Endothelial cell of umbilical vein (primary cell): ENCODE results near the gene EML3.
A peak's percentile ranks its signal among the peaks of the same experiment; 100 is the strongest.

ENCODE experiments used
- EZH2 ChIP-seq: IDR thresholded peaks from 2 replicates; pipeline ENCODE4 v1.6.1; 2012; ENCODE audit warnings: borderline replicate concordance, low read depth, mild to moderate bottlenecking, moderate library complexity, low read length, inconsistent platforms; ENCODE audit not compliant: severe bottlenecking
- FOS ChIP-seq: IDR thresholded peaks from 2 replicates; pipeline ENCODE4 v1.6.1; 2011; ENCODE audit warnings: mild to moderate bottlenecking, low read length, moderate library complexity, borderline replicate concordance; ENCODE audit not compliant: insufficient read depth
- GATA2 ChIP-seq: IDR thresholded peaks from 2 replicates; pipeline ENCODE4 v1.7.0; 2011; ENCODE audit warnings: low read depth, mild to moderate bottlenecking, moderate library complexity, mixed read lengths, low read length; ENCODE audit not compliant: insufficient read length, insufficient read depth
- JUN ChIP-seq: IDR thresholded peaks from 2 replicates; pipeline ENCODE4 v1.6.1; 2011; ENCODE audit warnings: borderline replicate concordance, low read depth; ENCODE audit not compliant: insufficient read length, insufficient read depth
- MAX ChIP-seq: IDR thresholded peaks from 2 replicates; pipeline ENCODE4 v1.6.1; 2011; ENCODE audit not compliant: insufficient read depth, insufficient read length
- MYC ChIP-seq: IDR thresholded peaks from one replicate; pipeline ENCODE4 v1.6.1; 2011; ENCODE audit warnings: mild to moderate bottlenecking, low read depth, low read length
- POLR2A ChIP-seq: IDR thresholded peaks from 2 replicates; pipeline ENCODE4 v1.6.1; 2012; ENCODE audit warnings: low read depth, mild to moderate bottlenecking, control low read depth, low read length
- POLR2AphosphoS5 ChIP-seq: IDR thresholded peaks from 2 replicates; pipeline ENCODE4 v1.6.1; 2012; ENCODE audit warnings: low read depth, mild to moderate bottlenecking, control low read depth, low read length, moderate library complexity; ENCODE audit not compliant: insufficient read depth
- TF ChIP-seq, protein P1 (sequence below), 2 donors: IDR thresholded peaks; 1 replicate in 1 of 2; 2 replicates in 1 of 2; pipeline ENCODE4 v1.5.1; 2011; ENCODE audit warnings: low read length in 2 of 2, mild to moderate bottlenecking in 2 of 2, moderate library complexity in 2 of 2, control low read depth in 1 of 2, inconsistent platforms in 1 of 2, low read depth in 1 of 2; ENCODE audit not compliant: insufficient read depth in 1 of 2; ENCODE audit errors: extremely low read depth in 1 of 2

GRCh38 chr11:62645946-62646824 is 33.6 kb upstream of the EML3 start, which contains the start of gene GANAB:
- TF ChIP-seq, protein P1, sequence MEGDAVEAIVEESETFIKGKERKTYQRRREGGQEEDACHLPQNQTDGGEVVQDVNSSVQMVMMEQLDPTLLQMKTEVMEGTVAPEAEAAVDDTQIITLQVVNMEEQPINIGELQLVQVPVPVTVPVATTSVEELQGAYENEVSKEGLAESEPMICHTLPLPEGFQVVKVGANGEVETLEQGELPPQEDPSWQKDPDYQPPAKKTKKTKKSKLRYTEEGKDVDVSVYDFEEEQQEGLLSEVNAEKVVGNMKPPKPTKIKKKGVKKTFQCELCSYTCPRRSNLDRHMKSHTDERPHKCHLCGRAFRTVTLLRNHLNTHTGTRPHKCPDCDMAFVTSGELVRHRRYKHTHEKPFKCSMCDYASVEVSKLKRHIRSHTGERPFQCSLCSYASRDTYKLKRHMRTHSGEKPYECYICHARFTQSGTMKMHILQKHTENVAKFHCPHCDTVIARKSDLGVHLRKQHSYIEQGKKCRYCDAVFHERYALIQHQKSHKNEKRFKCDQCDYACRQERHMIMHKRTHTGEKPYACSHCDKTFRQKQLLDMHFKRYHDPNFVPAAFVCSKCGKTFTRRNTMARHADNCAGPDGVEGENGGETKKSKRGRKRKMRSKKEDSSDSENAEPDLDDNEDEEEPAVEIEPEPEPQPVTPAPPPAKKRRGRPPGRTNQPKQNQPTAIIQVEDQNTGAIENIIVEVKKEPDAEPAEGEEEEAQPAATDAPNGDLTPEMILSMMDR (IDR thresholded peaks at IDR 0.05; ENCODE audit: extremely low read depth in 1 of 2, insufficient read depth in 1 of 2, low read depth in 1 of 2, low read length in 2 of 2), result no peak
- TF ChIP-seq MAX, result no peak
- peak; percentile 97 for TF ChIP-seq POLR2A
- TF ChIP-seq FOS, result no peak
- TF ChIP-seq EZH2, result no peak
- TF ChIP-seq POLR2AphosphoS5, result peak; percentile 99
- no peak for TF ChIP-seq MYC
- no peak for TF ChIP-seq JUN
- TF ChIP-seq GATA2, result no peak
